Activated naive CD8-positive, alpha-beta T cell treated with anti-CD3 and anti-CD28 coated beads, Interleukin-2, amount 10 ng/mL, durations not matched to agents 7 days and 5 days (primary cell): Measurements from ENCODE around the gene PADI1. TPM values are rescaled to one million over a fixed set of nuclear protein-coding genes. Genes with fewer than 3 reads are reported as not detected.

Source experiments
- ATAC-seq: fragments of 150-1000 bp; cut with Tn5 transposase; one replicate; pipeline ENCODE4 v1.10.0; 2021; ENCODE audit warnings: low read depth, moderate library complexity
- POLR2A ChIA-PET: fragments of 350-600 bp; sonication (Branson Sonifier 250); formaldehyde crosslinking; loops from one replicate; lab custom pipeline; 2021; ENCODE audit warnings: antibody characterized with exemption; lab: Charles Lee
- DNase-seq: peaks from one replicate; pipeline ENCODE4 v3.0.0; 2021
- H3K27ac Mint-ChIP-seq: one replicate; pipeline ENCODE4 v1.8.0; 2022; ENCODE audit warnings: mild to moderate bottlenecking, mixed read lengths
- H3K27me3 Mint-ChIP-seq: one replicate; pipeline ENCODE4 v1.8.0; 2022; ENCODE audit warnings: mild to moderate bottlenecking, moderate library complexity, mixed read lengths
- H3K36me3 Mint-ChIP-seq: one replicate; pipeline ENCODE4 v1.8.0; 2021; ENCODE audit warnings: mild to moderate bottlenecking, mixed read lengths
- H3K4me1 Mint-ChIP-seq: one replicate; pipeline ENCODE4 v1.8.0; 2021; ENCODE audit warnings: mixed read lengths
- H3K4me3 Mint-ChIP-seq: one replicate; pipeline ENCODE4 v1.8.0; 2022; ENCODE audit warnings: mild to moderate bottlenecking, moderate library complexity, mixed read lengths
- H3K9me3 Mint-ChIP-seq: one replicate; pipeline ENCODE4 v1.8.0; 2021; ENCODE audit warnings: mixed read lengths
- microRNA-seq: library from miRNA; unstranded; fragments of <30 nt; microRNA quantifications from one replicate; pipeline ENCODE4 v1.2.0, GENCODE V29; 2022
- total RNA-seq, 2 experiments: library from RNA; stranded (reverse); gene quantifications; one replicate each; pipeline ENCODE4 v1.2.3, GENCODE V29; 2021

PADI1 gene
- total RNA-seq, 2 experiments from 2014 or later, result not detected

- ATAC-seq (no peak), DNase-seq (no peak)
- H3K9me3 Mint-ChIP-seq, result no peaks in the 10 kb centered on the region
- peaks cover 23% of the 10 kb centered on the region for H3K27me3 Mint-ChIP-seq
- H3K27ac Mint-ChIP-seq, result no peak overlapping the region
- no peaks in the 10 kb centered on the region for H3K36me3 Mint-ChIP-seq
- POLR2A ChIA-PET, result no interaction called here
- H3K4me3 Mint-ChIP-seq, result no peak overlapping the region
- no peaks in the 10 kb centered on the region for H3K4me1 Mint-ChIP-seq
Measured at GRCh38 chr1:17289721-17290120, 84.8 kb downstream of the PADI1 start.

- Mint-ChIP-seq H3K27me3 (peaks cover 23% of the 10 kb centered on the region), H3K27ac (no peak overlapping the region), H3K36me3 (no peaks in the 10 kb centered on the region), H3K4me1 (no peaks in the 10 kb centered on the region), H3K4me3 (no peak overlapping the region), H3K9me3 (no peaks in the 10 kb centered on the region)
- no peak for DNase-seq
- POLR2A ChIA-PET, result no interaction called here
- no peak for ATAC-seq
Measured at GRCh38 chr1:17290553-17290952, 85.6 kb downstream of the PADI1 start.

GRCh38 chr1:17292299-17293160 is 87.6 kb downstream of the PADI1 start:
- POLR2A ChIA-PET, result no interaction called here
- Mint-ChIP-seq H3K4me3 (no peak overlapping the region), H3K36me3 (no peaks in the 10 kb centered on the region), H3K27me3 (peaks cover 23% of the 10 kb centered on the region), H3K9me3 (no peaks in the 10 kb centered on the region), H3K27ac (no peak overlapping the region), H3K4me1 (no peaks in the 10 kb centered on the region)
- no peak for ATAC-seq
- no peak for DNase-seq

GRCh38 chr1:17293681-17294425 is 88.9 kb downstream of the PADI1 start:
- H3K4me3 Mint-ChIP-seq, result no peak overlapping the region
- H3K9me3 Mint-ChIP-seq, result no peaks in the 10 kb centered on the region
- DNase-seq (no peak), ATAC-seq (no peak)
- H3K27me3 Mint-ChIP-seq, result peaks cover 23% of the 10 kb centered on the region
- POLR2A ChIA-PET, result no interaction called here
- no peak overlapping the region for H3K27ac Mint-ChIP-seq
- H3K4me1 Mint-ChIP-seq, result no peaks in the 10 kb centered on the region
- H3K36me3 Mint-ChIP-seq, result no peaks in the 10 kb centered on the region

GRCh38 chr1:17295292-17295691 is 90.4 kb downstream of the PADI1 start:
- Mint-ChIP-seq H3K9me3 (no peaks in the 10 kb centered on the region), H3K36me3 (no peaks in the 10 kb centered on the region), H3K27ac (no peak overlapping the region), H3K4me3 (no peak overlapping the region), H3K27me3 (peaks cover 17% of the 10 kb centered on the region), H3K4me1 (no peaks in the 10 kb centered on the region)
- POLR2A ChIA-PET, result no interaction called here
- ATAC-seq, result no peak
- no peak for DNase-seq

Small RNAs within 50 kb of the gene (microRNA-seq; reads per million reads assigned to microRNA genes)
- gene MIR3972, result not detected

Other genes starting within 250 kb of the PADI1 start
- not detected for gene MFAP2, start 224.5 kb upstream of the PADI1 start, total RNA-seq
- gene ATP13A2, start 193.2 kb upstream of the PADI1 start, total RNA-seq, result 10 to 100 TPM; 45.1 to 45.3 TPM
- 10 to 100 TPM; 72.4 to 74.7 TPM for gene SDHB, start 151.1 kb upstream of the PADI1 start, total RNA-seq
- under 1 TPM; 0.08 to 0.23 TPM for gene PADI2, start 85.7 kb upstream of the PADI1 start, total RNA-seq
- not detected for gene PADI3, start 44.0 kb downstream of the PADI1 start, total RNA-seq
- 1 to 10 TPM; 4.3 to 4.9 TPM for gene PADI4, start 103.1 kb downstream of the PADI1 start, total RNA-seq
- gene PADI6, start 167.1 kb downstream of the PADI1 start, total RNA-seq, result not detected
- gene RCC2, start 234.5 kb downstream of the PADI1 start, total RNA-seq, result 100 to 1,000 TPM; 106 to 113 TPM